Ectodermal cell (in vitro differentiated cells): ENCODE data around the gene CELF2.

Experiments
- H3K27ac ChIP-seq: 2 replicates; pipeline ENCODE4 v1.7.0; 2013; ENCODE audit warnings: mild to moderate bottlenecking, low read depth, low read length; ENCODE audit not compliant: insufficient read depth, poor library complexity, severe bottlenecking
- H3K27me3 ChIP-seq: 2 replicates; pipeline ENCODE4 v1.7.0; 2013; ENCODE audit warnings: mild to moderate bottlenecking, low read length; ENCODE audit not compliant: insufficient read depth, control insufficient read depth, poor library complexity, severe bottlenecking
- H3K36me3 ChIP-seq: one replicate; pipeline ENCODE4 v1.7.0; 2013; ENCODE audit warnings: low read length; ENCODE audit not compliant: control insufficient read depth, insufficient read depth
- H3K4me1 ChIP-seq: one replicate; pipeline ENCODE4 v1.7.0; 2013; ENCODE audit warnings: low read length; ENCODE audit not compliant: control insufficient read depth, insufficient read depth
- H3K4me3 ChIP-seq: 2 replicates; pipeline ENCODE4 v1.7.0; 2013; ENCODE audit warnings: low read depth, low read length, control low read depth; ENCODE audit not compliant: insufficient read depth
- H3K9me3 ChIP-seq: 2 replicates; pipeline ENCODE4 v1.7.0; 2013; ENCODE audit warnings: mild to moderate bottlenecking, low read length, moderate library complexity; ENCODE audit not compliant: control insufficient read depth
- whole genome bisulfite sequencing, 2 experiments: methylation state at CpG; one replicate each; pipeline ENCODE4 v1.1.7; 2013; ENCODE audit warnings: missing lambda C conversion rate in 2 of 2; 5-methylcytosine and 5-hydroxymethylcytosine counted together

The CELF2 gene

GRCh38 chr10:11106621-11107374, 89.1 kb downstream of the CELF2 start:
- Histone ChIP-seq H3K27me3 (no peaks in the 10 kb centered on the region), H3K4me3 (no peak overlapping the region), H3K27ac (no peak overlapping the region), H3K36me3 (no peaks in the 10 kb centered on the region), H3K4me1 (no peaks in the 10 kb centered on the region), H3K9me3 (no peaks in the 10 kb centered on the region)
- 72% methylated on average over 7 of the region's 7 CpGs for WGBS, 2 experiments

- no peaks in the 10 kb centered on the region for H3K27me3 ChIP-seq
Measured at GRCh38 chr10:11107948-11108347, 90.3 kb downstream of the CELF2 start.

GRCh38 chr10:11108356-11108755, 90.7 kb downstream of the CELF2 start:
- no peak overlapping the region for H3K27ac ChIP-seq
- no peak overlapping the region for H3K4me3 ChIP-seq
- no peaks in the 10 kb centered on the region for H3K27me3 ChIP-seq
- 92 to 93% methylated on average over 5 of the region's 5 CpGs for WGBS, 2 experiments
- H3K4me1 ChIP-seq: no peaks in the 10 kb centered on the region
- H3K36me3 ChIP-seq: no peaks in the 10 kb centered on the region
- no peaks in the 10 kb centered on the region for H3K9me3 ChIP-seq

More at GRCh38 chr10:11107948-11108347, 90.3 kb downstream of the CELF2 start:
- no peaks in the 10 kb centered on the region for H3K4me1 ChIP-seq
- no peak overlapping the region for H3K4me3 ChIP-seq
- H3K36me3 ChIP-seq: no peaks in the 10 kb centered on the region
- H3K27ac ChIP-seq: no peak overlapping the region
- no peaks in the 10 kb centered on the region for H3K9me3 ChIP-seq

- no peaks in the 10 kb centered on the region for H3K27me3 ChIP-seq
- no peaks in the 10 kb centered on the region for H3K9me3 ChIP-seq
- no peak overlapping the region for H3K27ac ChIP-seq
- H3K4me1 ChIP-seq: no peaks in the 10 kb centered on the region
- H3K36me3 ChIP-seq: no peaks in the 10 kb centered on the region
- WGBS, 2 experiments: 89 to 93% methylated on average over 6 of the region's 6 CpGs
- no peak overlapping the region for H3K4me3 ChIP-seq
Measured at GRCh38 chr10:11109590-11109989, 91.9 kb downstream of the CELF2 start.

- Histone ChIP-seq H3K4me3 (no peak overlapping the region), H3K36me3 (no peaks in the 10 kb centered on the region), H3K9me3 (no peaks in the 10 kb centered on the region), H3K4me1 (peaks cover 5% of the 10 kb centered on the region), H3K27me3 (no peaks in the 10 kb centered on the region), H3K27ac (no peak overlapping the region)
- WGBS, 2 experiments: 59 to 61% methylated on average over 6 of the region's 6 CpGs
Measured at GRCh38 chr10:11110539-11110938, 92.9 kb downstream of the CELF2 start.

GRCh38 chr10:11111490-11111889, 93.8 kb downstream of the CELF2 start:
- H3K4me1 ChIP-seq: peaks cover 5% of the 10 kb centered on the region
- H3K27ac ChIP-seq: no peak overlapping the region
- no peak overlapping the region for H3K4me3 ChIP-seq
- no peaks in the 10 kb centered on the region for H3K27me3 ChIP-seq
- 89 to 95% methylated on average over 7 to 8 of the region's 8 CpGs for WGBS, 2 experiments
- H3K9me3 ChIP-seq: no peaks in the 10 kb centered on the region
- H3K36me3 ChIP-seq: no peaks in the 10 kb centered on the region

- 94 to 95% methylated on average over 11 of the region's 11 CpGs for WGBS, 2 experiments
- H3K4me3 ChIP-seq: no peak overlapping the region
- H3K27ac ChIP-seq: no peak overlapping the region
- H3K27me3 ChIP-seq: no peaks in the 10 kb centered on the region
- H3K36me3 ChIP-seq: no peaks in the 10 kb centered on the region
- no peaks in the 10 kb centered on the region for H3K9me3 ChIP-seq
- peaks cover 5% of the 10 kb centered on the region for H3K4me1 ChIP-seq
Measured at GRCh38 chr10:11112718-11113117, 95.0 kb downstream of the CELF2 start.

- no peaks in the 10 kb centered on the region for H3K27me3 ChIP-seq
- no peaks in the 10 kb centered on the region for H3K36me3 ChIP-seq
- 86 to 87% methylated on average over 3 of the region's 4 CpGs for WGBS, 2 experiments
- peaks cover 5% of the 10 kb centered on the region for H3K4me1 ChIP-seq
- no peak overlapping the region for H3K27ac ChIP-seq
- no peaks in the 10 kb centered on the region for H3K9me3 ChIP-seq
- no peak overlapping the region for H3K4me3 ChIP-seq
Measured at GRCh38 chr10:11113156-11113555, 95.5 kb downstream of the CELF2 start.

- Histone ChIP-seq H3K9me3 (no peaks in the 10 kb centered on the region), H3K4me1 (peaks cover 5% of the 10 kb centered on the region), H3K36me3 (no peaks in the 10 kb centered on the region), H3K4me3 (no peak overlapping the region), H3K27ac (no peak overlapping the region), H3K27me3 (no peaks in the 10 kb centered on the region)
- 97 to 100% methylated on average over 2 of the region's 2 CpGs for WGBS, 2 experiments
Measured at GRCh38 chr10:11114269-11114668, 96.6 kb downstream of the CELF2 start.

GRCh38 chr10:11115337-11115736, 97.7 kb downstream of the CELF2 start:
- Histone ChIP-seq H3K4me1 (peaks cover 5% of the 10 kb centered on the region), H3K4me3 (no peak overlapping the region), H3K27me3 (no peaks in the 10 kb centered on the region), H3K9me3 (no peaks in the 10 kb centered on the region), H3K27ac (no peak overlapping the region), H3K36me3 (no peaks in the 10 kb centered on the region)
- 75 to 84% methylated on average over 3 of the region's 3 CpGs for WGBS, 2 experiments
